Coronary artery (tissue), 2 donors: Measurements from ENCODE around the gene BABAM2.

Experiments used
- DNase-seq: peaks from one replicate; pipeline ENCODE4 v3.0.0-alpha.2; 2017; ENCODE audit warnings: low spot score
- H3K27ac ChIP-seq, 2 donors: fragments of 200-600 bp; sonication (generic); one replicate each; pipeline ENCODE4 v1.5.1; 2016 to 2019
- H3K4me3 ChIP-seq: fragments of 200-600 bp; sonication (generic); 2 replicates; pipeline ENCODE4 v1.5.1; 2016; ENCODE audit warnings: mild to moderate bottlenecking, moderate library complexity
- TF ChIP-seq, protein P1 (sequence below): fragments of 200-600 bp; sonication (generic); IDR thresholded peaks from one replicate; pipeline ENCODE4 v1.5.1; 2019; ENCODE audit warnings: antibody characterized with exemption

The BABAM2 gene

DNA sequence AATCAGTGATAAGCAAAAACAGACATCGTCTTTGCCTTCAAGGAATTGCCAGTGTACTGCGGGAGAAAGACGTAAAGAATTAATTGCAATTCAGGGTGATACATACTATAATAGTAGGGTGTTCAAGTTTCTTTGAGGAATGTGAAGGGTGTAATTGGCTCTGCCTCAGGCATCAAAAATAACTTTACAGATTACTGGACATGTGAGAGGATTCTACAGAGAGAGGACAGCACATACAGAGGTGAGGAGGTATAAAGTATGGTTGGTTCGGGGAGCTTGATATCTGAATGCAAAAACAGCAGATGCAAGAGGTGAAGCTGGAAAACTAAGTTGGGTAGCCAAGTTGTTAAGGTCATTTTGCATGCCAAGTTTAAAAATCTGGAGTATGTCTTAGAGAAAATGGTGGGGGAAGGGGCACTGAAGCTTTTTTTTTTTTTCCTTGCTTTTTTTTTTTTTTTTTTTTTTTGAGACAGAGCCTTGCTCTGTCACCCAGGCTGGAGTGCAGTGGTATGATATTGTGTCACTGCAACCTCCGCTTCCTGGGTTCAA is 274.6 kb downstream of the BABAM2 start:
- no peak for DNase-seq
- no peak overlapping the region for H3K4me3 ChIP-seq
- no peak overlapping the region for H3K27ac ChIP-seq
- TF ChIP-seq, protein P1, sequence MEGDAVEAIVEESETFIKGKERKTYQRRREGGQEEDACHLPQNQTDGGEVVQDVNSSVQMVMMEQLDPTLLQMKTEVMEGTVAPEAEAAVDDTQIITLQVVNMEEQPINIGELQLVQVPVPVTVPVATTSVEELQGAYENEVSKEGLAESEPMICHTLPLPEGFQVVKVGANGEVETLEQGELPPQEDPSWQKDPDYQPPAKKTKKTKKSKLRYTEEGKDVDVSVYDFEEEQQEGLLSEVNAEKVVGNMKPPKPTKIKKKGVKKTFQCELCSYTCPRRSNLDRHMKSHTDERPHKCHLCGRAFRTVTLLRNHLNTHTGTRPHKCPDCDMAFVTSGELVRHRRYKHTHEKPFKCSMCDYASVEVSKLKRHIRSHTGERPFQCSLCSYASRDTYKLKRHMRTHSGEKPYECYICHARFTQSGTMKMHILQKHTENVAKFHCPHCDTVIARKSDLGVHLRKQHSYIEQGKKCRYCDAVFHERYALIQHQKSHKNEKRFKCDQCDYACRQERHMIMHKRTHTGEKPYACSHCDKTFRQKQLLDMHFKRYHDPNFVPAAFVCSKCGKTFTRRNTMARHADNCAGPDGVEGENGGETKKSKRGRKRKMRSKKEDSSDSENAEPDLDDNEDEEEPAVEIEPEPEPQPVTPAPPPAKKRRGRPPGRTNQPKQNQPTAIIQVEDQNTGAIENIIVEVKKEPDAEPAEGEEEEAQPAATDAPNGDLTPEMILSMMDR, result no peak

DNA sequence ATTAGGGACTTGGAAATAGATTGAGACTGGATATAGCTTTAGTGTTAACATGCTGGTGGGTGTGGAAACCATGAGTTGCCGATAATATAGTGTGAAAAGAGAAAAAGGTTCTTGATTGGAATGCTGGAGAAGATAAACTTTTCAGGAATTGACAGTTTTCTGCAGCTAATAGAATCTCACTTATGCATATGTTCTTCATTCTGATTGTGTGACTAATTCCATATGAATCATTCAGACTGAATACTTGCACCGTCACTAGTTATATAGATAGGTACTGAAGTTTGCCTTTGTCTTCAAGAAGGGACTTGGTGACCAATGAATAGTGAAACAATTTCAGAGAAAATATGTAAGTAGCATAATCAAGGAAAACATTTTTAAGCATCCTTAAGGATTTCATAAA is 276.4 kb downstream of the BABAM2 start:
- H3K27ac ChIP-seq, result no peak overlapping the region
- H3K4me3 ChIP-seq, result no peak overlapping the region
- no peak for DNase-seq
- TF ChIP-seq, protein P1, result no peak

DNA sequence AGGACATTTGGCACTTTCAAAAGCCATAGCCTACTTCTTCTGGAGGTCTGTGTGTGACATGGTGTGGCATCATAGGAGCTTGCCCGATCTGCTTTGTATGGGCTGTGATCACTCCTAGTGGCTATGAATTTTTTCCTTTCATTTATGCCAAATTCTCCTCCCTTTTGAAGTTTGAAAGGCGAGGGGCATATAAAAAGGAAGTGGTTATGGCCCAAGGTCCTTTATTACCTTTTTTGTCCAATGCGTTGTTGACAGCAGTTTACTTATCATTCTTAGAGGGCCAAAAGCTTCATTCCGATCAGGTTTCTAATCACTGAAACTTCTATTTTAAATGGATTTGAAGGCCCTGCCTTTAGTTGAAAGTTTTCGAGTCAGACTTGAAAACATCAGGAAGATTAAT is 277.8 kb downstream of the BABAM2 start:
- Histone ChIP-seq H3K4me3 (no peak overlapping the region), H3K27ac (no peak overlapping the region)
- TF ChIP-seq, protein P1, result no peak
- DNase-seq, result no peak

DNA sequence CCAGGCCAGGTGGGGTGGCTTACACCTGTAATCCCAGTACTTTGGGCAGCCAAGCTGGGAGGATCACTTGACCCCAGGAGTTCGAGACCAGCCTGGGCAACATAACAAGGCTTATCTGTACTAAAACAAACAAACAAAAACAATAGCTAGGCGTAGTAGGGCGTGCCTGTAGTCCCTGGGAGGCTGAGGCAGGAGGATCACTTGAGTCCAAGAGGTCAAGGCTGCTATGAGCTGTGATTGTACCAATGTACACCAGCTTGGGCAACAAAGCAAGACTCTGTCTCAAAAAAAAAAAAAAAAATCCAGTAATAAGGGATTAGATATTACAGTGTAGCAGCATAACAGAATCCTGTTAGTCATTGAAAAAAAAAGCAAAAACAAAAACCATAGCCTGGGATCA is 279.0 kb downstream of the BABAM2 start:
- DNase-seq, result no peak
- Histone ChIP-seq H3K4me3 (no peak overlapping the region), H3K27ac (no peak overlapping the region)
- TF ChIP-seq, protein P1, result no peak

DNA sequence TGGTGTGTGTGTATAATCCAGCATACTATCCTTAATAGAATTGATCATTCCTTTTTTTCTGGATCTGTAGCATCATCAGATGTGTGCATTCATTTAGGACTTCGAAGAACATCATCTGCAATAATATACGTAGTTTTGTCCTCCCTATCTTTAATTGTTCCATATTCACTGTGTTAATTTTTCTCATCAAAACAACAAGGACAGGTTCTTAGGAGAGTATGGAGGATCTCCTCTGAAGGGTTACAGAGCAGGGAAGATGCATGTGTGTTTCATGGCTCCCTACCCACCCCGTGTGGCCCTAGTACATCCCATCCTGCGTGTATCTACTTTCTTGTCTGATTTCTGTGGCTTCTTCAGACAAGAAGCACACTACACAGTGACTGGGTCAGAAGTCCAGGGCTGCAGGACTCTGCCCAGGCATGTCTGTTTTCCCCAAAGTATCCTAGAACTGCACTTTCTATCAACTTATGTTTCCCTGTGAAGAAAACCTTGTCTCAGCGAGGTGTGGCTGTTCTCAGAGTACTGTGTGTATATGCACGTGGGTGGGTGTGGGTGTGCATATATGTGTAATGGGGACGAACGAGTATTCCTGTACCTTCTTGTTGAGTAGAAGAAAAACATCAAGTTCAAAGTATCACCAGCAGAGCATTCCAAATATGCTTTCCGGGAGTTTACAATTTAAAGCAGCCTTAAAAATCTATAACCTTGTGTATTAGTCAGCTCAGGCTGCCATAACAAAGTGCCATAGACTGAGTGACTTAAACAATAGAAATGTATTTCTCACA is 281.8 kb downstream of the BABAM2 start:
- no peak overlapping the region for H3K27ac ChIP-seq
- TF ChIP-seq, protein P1, result no peak
- H3K4me3 ChIP-seq, result no peak overlapping the region
- DNase-seq, result no peak

DNA sequence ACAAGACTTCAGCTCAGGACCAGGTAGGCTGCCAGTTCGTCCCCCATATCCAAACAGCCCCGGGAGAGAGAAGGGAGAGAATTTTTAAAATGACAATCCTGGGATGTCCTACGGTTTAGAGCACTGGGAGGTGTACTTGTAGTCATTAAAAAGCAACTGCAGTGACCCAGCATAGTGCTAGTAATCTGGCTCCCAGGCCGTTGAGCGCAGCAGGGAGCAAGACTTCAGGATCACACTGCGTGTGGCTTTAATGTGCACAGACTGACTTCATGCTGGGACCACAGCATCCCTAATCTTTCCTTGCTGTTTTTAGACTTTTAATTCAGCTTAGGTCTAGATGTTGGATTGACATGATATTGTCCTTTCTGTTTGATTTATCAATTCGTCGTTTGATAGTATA is 282.8 kb downstream of the BABAM2 start:
- no peak for DNase-seq
- TF ChIP-seq, protein P1, result no peak
- H3K27ac ChIP-seq, result no peak overlapping the region
- no peak overlapping the region for H3K4me3 ChIP-seq

DNA sequence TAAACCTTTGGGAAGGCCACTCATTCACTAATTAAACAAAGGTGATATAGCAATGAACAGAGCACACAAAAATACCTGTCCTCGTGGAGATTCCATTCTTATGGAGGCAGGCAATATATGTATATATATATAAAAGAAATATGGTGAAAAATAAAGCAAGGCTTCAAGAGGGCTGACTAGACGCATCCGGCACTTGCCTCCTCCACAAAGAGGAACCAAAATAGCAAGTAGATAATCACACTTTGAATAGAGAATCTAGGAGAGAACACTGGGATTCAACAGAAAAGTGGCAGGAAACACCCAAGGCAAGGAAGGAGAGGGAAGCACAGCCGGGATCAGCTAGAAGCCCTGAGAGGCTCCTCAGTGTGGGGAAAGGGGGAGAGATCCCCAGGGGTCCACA is 283.7 kb downstream of the BABAM2 start:
- TF ChIP-seq, protein P1, result no peak

More for the DNA sequence above, 283.7 kb downstream of the BABAM2 start:
- Histone ChIP-seq H3K4me3 (no peak overlapping the region), H3K27ac (no peak overlapping the region)
- no peak for DNase-seq
